BJ (cell line): ENCODE results near the gene NRCAM. TPM values are rescaled to one million over a fixed set of nuclear protein-coding genes. Genes with fewer than 3 reads are reported as not detected.

Source experiments
- CTCF ChIA-PET: fragments of 350-600 bp; formaldehyde crosslinking; extraction: SDS; loops from one replicate; lab custom pipeline; 2021; ENCODE audit warnings: antibody characterized with exemption, inconsistent platforms; lab: Yijun Ruan, JAX
- POLR2A ChIA-PET: fragments of 300-600 bp; sonication (Branson Sonifier 250); formaldehyde crosslinking; extraction: SDS; loops from one replicate; lab custom pipeline; 2021; ENCODE audit warnings: antibody characterized with exemption; lab: Charles Lee
- DNase-seq: peaks from one replicate; pipeline ENCODE4 v3.0.0-alpha.2; 2011; ENCODE audit warnings: low read depth
- H3K27me3 ChIP-seq: 2 replicates; pipeline ENCODE4 v1.6.0; 2011; ENCODE audit warnings: low read length; ENCODE audit not compliant: control insufficient read depth, insufficient read depth
- H3K36me3 ChIP-seq: 2 replicates; pipeline ENCODE4 v1.5.1; 2011; ENCODE audit warnings: low read length; ENCODE audit not compliant: control insufficient read depth, insufficient read depth
- H3K4me3 ChIP-seq: 2 replicates; pipeline ENCODE4 v1.5.1; 2011; ENCODE audit warnings: low read depth, mild to moderate bottlenecking, control low read depth, low read length
- CTCF ChIP-seq: IDR thresholded peaks from 2 replicates; pipeline ENCODE4 v1.5.1; 2011; ENCODE audit warnings: low read depth, mild to moderate bottlenecking, control low read depth, inconsistent platforms, low read length, moderate library complexity; ENCODE audit not compliant: insufficient read depth
- polyA plus RNA-seq: library from polyadenylated mRNA; depleted of rRNA; stranded (reverse); fragments of >200 nt; gene quantifications from 2 replicates; pipeline ENCODE4 v1.2.3, GENCODE V29; 2011

Gene NRCAM
- polyA plus RNA-seq, 1 experiment = 1.1 TPM

GRCh38 chr7:108143658-108144420 is 312.4 kb downstream of the NRCAM start:
- POLR2A ChIA-PET = no interaction called here
- CTCF ChIA-PET = interaction anchor here (0.6 to 3.2 kb wide), 2 partner anchors 12 to 800 kb away, joined by 3 to 17 read pairs; no protein-coding TSS in a partner anchor
- Histone ChIP-seq H3K4me3 (no peak overlapping the region), H3K27me3 (no peaks in the 10 kb centered on the region), H3K36me3 (no peaks in the 10 kb centered on the region)
- no peak for DNase-seq
- TF ChIP-seq CTCF = no peak

- Histone ChIP-seq H3K27me3 (no peaks in the 10 kb centered on the region), H3K4me3 (no peak overlapping the region), H3K36me3 (no peaks in the 10 kb centered on the region)
- ChIA-PET CTCF (interaction anchor here (1.4 kb wide), 1 partner anchor 13 kb away, joined by 5 read pairs; the partner anchor contains the start of gene LAMB4), POLR2A (no interaction called here)
- no peak for TF ChIP-seq CTCF
- no peak for DNase-seq
Measured at GRCh38 chr7:108142675-108143259, 313.5 kb downstream of the NRCAM start.

GRCh38 chr7:108142180-108142579 is 314.1 kb downstream of the NRCAM start:
- H3K36me3 ChIP-seq = no peaks in the 10 kb centered on the region
- ChIA-PET CTCF (interaction anchor here (1.4 to 1.5 kb wide), 2 partner anchors 12 to 261 kb away, joined by 4 to 5 read pairs; partner anchors contain the start of gene LAMB4), POLR2A (no interaction called here)
- H3K27me3 ChIP-seq = no peaks in the 10 kb centered on the region
- no peak overlapping the region for H3K4me3 ChIP-seq
- no peak for DNase-seq
- no peak for TF ChIP-seq CTCF

- POLR2A ChIA-PET = no interaction called here
- CTCF ChIA-PET = interaction anchor here (0.5 to 1.5 kb wide), 2 partner anchors 86 to 260 kb away, joined by 4 read pairs; no protein-coding TSS in a partner anchor
- Histone ChIP-seq H3K36me3 (no peaks in the 10 kb centered on the region), H3K27me3 (no peaks in the 10 kb centered on the region), H3K4me3 (no peak overlapping the region)
- no peak for TF ChIP-seq CTCF
- no peak for DNase-seq
Measured at GRCh38 chr7:108140671-108141070, 315.6 kb downstream of the NRCAM start.

GRCh38 chr7:108138911-108139310 is 317.3 kb downstream of the NRCAM start:
- Histone ChIP-seq H3K36me3 (no peaks in the 10 kb centered on the region), H3K4me3 (no peak overlapping the region), H3K27me3 (no peaks in the 10 kb centered on the region)
- no peak for DNase-seq
- TF ChIP-seq CTCF = no peak
- ChIA-PET POLR2A (no interaction called here), CTCF (interaction anchor here (1.1 to 1.7 kb wide), 4 partner anchors 8 to 395 kb away, joined by 3 to 11 read pairs (median 4); partner anchors contain the start of gene CBLL1)
